HEK293 (cell line): ENCODE results near the gene AATK.

Experiments used
- CTCF ChIA-PET: fragments of 350-600 bp; formaldehyde crosslinking; extraction: SDS; loops from one replicate; lab custom pipeline; 2021; ENCODE audit warnings: antibody characterized with exemption; lab: Yijun Ruan, JAX
- POLR2A ChIA-PET: fragments of 300-600 bp; formaldehyde crosslinking; extraction: SDS; loops from one replicate; lab custom pipeline; 2020; ENCODE audit warnings: antibody characterized with exemption, inconsistent platforms; lab: Yijun Ruan, JAX
- H3K27ac ChIP-seq: fragments of 200-500 bp; sonication (Bioruptor generic); 2 replicates; pipeline ENCODE4 v1.5.1; 2014; ENCODE audit warnings: low read depth, low read length, control low read depth, inconsistent platforms; ENCODE audit errors: extremely low read depth
- H3K36me3 ChIP-seq, 2 experiments: fragments of 200-500 bp in 1 of 2; sonication (Bioruptor generic) in 1 of 2; 1 replicate in 1 of 2; 2 replicates in 1 of 2; pipeline ENCODE4 v1.5.1; 2014 to 2017; ENCODE audit warnings: inconsistent platforms in 2 of 2, low read length in 2 of 2; ENCODE audit not compliant: control insufficient read depth in 2 of 2, insufficient read depth in 1 of 2
- H3K4me1 ChIP-seq: fragments of 200-500 bp; sonication (Bioruptor generic); 2 replicates; pipeline ENCODE4 v1.5.1; 2014; ENCODE audit warnings: mild to moderate bottlenecking, low read length, inconsistent platforms; ENCODE audit not compliant: control insufficient read depth, insufficient read depth
- H3K4me3 ChIP-seq: 2 replicates; pipeline ENCODE4 v1.5.1; 2011; ENCODE audit warnings: low read depth, mild to moderate bottlenecking, control low read depth, low read length, moderate library complexity
- H3K9me3 ChIP-seq: fragments of 200-500 bp; sonication (Bioruptor generic); 2 replicates; pipeline ENCODE4 v1.5.1; 2014; ENCODE audit warnings: low read depth, low read length, inconsistent platforms; ENCODE audit not compliant: control insufficient read depth, insufficient read depth
- AEBP2 ChIP-seq: fragments of 450-650 bp; formaldehyde crosslinking; IDR thresholded peaks from 2 replicates; pipeline ENCODE4 v1.5.1; 2016; ENCODE audit warnings: missing biosample characterization, missing genetic modification characterization, borderline replicate concordance
- BCL11A ChIP-seq: fragments of 450-650 bp; formaldehyde crosslinking; IDR thresholded peaks from 2 replicates; pipeline ENCODE4 v1.5.1; 2016; ENCODE audit warnings: low read depth, missing biosample characterization, missing genetic modification characterization
- GLI2 ChIP-seq: fragments of 450-650 bp; formaldehyde crosslinking; IDR thresholded peaks from 2 replicates; pipeline ENCODE4; 2017; ENCODE audit warnings: missing biosample characterization, missing genetic modification characterization, low read depth, borderline replicate concordance
- GLIS1 ChIP-seq: fragments of 450-650 bp; formaldehyde crosslinking; IDR thresholded peaks from 2 replicates; pipeline ENCODE4 v1.5.1; 2016; ENCODE audit warnings: missing biosample characterization, missing genetic modification characterization
- GLIS2 ChIP-seq: fragments of 450-650 bp; formaldehyde crosslinking; IDR thresholded peaks from 2 replicates; pipeline ENCODE4 v1.5.1; 2016; ENCODE audit warnings: missing biosample characterization, missing genetic modification characterization
- HIC1 ChIP-seq: fragments of 450-650 bp; formaldehyde crosslinking; IDR thresholded peaks from 2 replicates; pipeline ENCODE4 v1.5.1; 2016; ENCODE audit warnings: missing biosample characterization, missing genetic modification characterization
- OVOL3 ChIP-seq: fragments of 450-650 bp; formaldehyde crosslinking; IDR thresholded peaks from 2 replicates; pipeline ENCODE4 v1.5.1; 2016; ENCODE audit warnings: missing biosample characterization, missing genetic modification characterization
- SP7 ChIP-seq: fragments of 450-650 bp; formaldehyde crosslinking; IDR thresholded peaks from 2 replicates; pipeline ENCODE4 v1.5.1; 2016; ENCODE audit warnings: missing biosample characterization, missing genetic modification characterization
- ZBTB7A ChIP-seq: fragments of 450-650 bp; formaldehyde crosslinking; IDR thresholded peaks from 2 replicates; pipeline ENCODE4 v1.5.1; 2016; ENCODE audit warnings: low read depth, missing biosample characterization, missing genetic modification characterization
- ZIC2 ChIP-seq: fragments of 450-650 bp; formaldehyde crosslinking; IDR thresholded peaks from 2 replicates; pipeline ENCODE4 v1.5.1; 2016; ENCODE audit warnings: missing biosample characterization, missing genetic modification characterization
- ZNF169 ChIP-seq: fragments of 450-650 bp; formaldehyde crosslinking; IDR thresholded peaks from 2 replicates; pipeline ENCODE4 v1.5.1; 2016; ENCODE audit warnings: missing biosample characterization, missing genetic modification characterization
- ZNF214 ChIP-seq: fragments of 450-650 bp; formaldehyde crosslinking; IDR thresholded peaks from 2 replicates; pipeline ENCODE4 v1.5.1; 2017; ENCODE audit warnings: missing biosample characterization, mild to moderate bottlenecking, missing genetic modification characterization, borderline replicate concordance
- ZNF248 ChIP-seq: fragments of 450-650 bp; formaldehyde crosslinking; IDR thresholded peaks from 2 replicates; pipeline ENCODE4 v1.5.1; 2017; ENCODE audit warnings: missing biosample characterization, missing genetic modification characterization
- ZNF266 ChIP-seq: fragments of 450-650 bp; formaldehyde crosslinking; IDR thresholded peaks from 2 replicates; pipeline ENCODE4 v1.5.1; 2016; ENCODE audit warnings: missing biosample characterization, missing genetic modification characterization, low read depth
- ZNF341 ChIP-seq: fragments of 450-650 bp; formaldehyde crosslinking; IDR thresholded peaks from 2 replicates; pipeline ENCODE4; 2016; ENCODE audit warnings: low read depth, missing biosample characterization, missing genetic modification characterization
- ZNF501 ChIP-seq: fragments of 450-650 bp; formaldehyde crosslinking; IDR thresholded peaks from 2 replicates; pipeline ENCODE4 v1.5.1; 2016; ENCODE audit warnings: missing biosample characterization, missing genetic modification characterization
- ZNF560 ChIP-seq: fragments of 450-650 bp; formaldehyde crosslinking; IDR thresholded peaks from 2 replicates; pipeline ENCODE4 v1.5.1; 2017; ENCODE audit warnings: missing biosample characterization, missing genetic modification characterization, borderline replicate concordance
- ZNF610 ChIP-seq: fragments of 450-650 bp; formaldehyde crosslinking; IDR thresholded peaks from 2 replicates; pipeline ENCODE4 v1.5.1; 2016; ENCODE audit warnings: missing biosample characterization, missing genetic modification characterization, borderline replicate concordance
- ZNF621 ChIP-seq: fragments of 450-650 bp; formaldehyde crosslinking; IDR thresholded peaks from 2 replicates; pipeline ENCODE4 v1.5.1; 2017; ENCODE audit warnings: missing biosample characterization, missing genetic modification characterization
- ZNF626 ChIP-seq: fragments of 450-650 bp; sonication (Bioruptor Pico); formaldehyde crosslinking; IDR thresholded peaks from 2 replicates; pipeline ENCODE4 v1.5.1; 2018; ENCODE audit warnings: missing biosample characterization, missing genetic modification characterization, inconsistent platforms
- ZNF701 ChIP-seq: fragments of 450-650 bp; formaldehyde crosslinking; IDR thresholded peaks from 2 replicates; pipeline ENCODE4 v1.5.1; 2016; ENCODE audit warnings: missing biosample characterization, missing genetic modification characterization
- ZNF830 ChIP-seq: fragments of 450-650 bp; IDR thresholded peaks from 2 replicates; pipeline ENCODE4 v1.5.0; 2018; ENCODE audit warnings: missing biosample characterization, missing genetic modification characterization, low read depth, mild to moderate bottlenecking, moderate library complexity
- ZNF837 ChIP-seq: fragments of 450-650 bp; formaldehyde crosslinking; IDR thresholded peaks from 2 replicates; pipeline ENCODE4 v1.5.1; 2016; ENCODE audit warnings: missing biosample characterization, missing genetic modification characterization

AATK gene

GRCh38 chr17:81120695-81121621, 45.1 kb downstream of the AATK start:
- Histone ChIP-seq H3K9me3 (no peaks in the 10 kb centered on the region), H3K27ac (no peak overlapping the region), H3K36me3 (peaks cover 0 to 8% of the 10 kb centered on the region in 2 experiments; a peak in 1 of 3 replicates), H3K4me1 (no peaks in the 10 kb centered on the region), H3K4me3 (no peak overlapping the region)
- CTCF ChIA-PET = interaction anchor here (0.6 kb wide), 1 partner anchor 110 kb away, joined by 3 read pairs; no protein-coding TSS in a partner anchor
- POLR2A ChIA-PET = interaction anchor here (1.0 to 1.5 kb wide), 2 partner anchors 102 to 118 kb away, joined by 3 read pairs; partner anchors contain the start of genes NDUFAF8 and TEPSIN
- no peak for TF ChIP-seq ZNF266
- peak; percentile 34; the same call in 1 of the 2 replicates for TF ChIP-seq HIC1 (tag by site-specific recombination)
- 0 out of 2 replicates have a peak, but pooled peaks have one; percentile 20 for TF ChIP-seq BCL11A
- peak; percentile 57 for TF ChIP-seq GLIS2 (tag by site-specific recombination)
- no peak for TF ChIP-seq ZNF214 (tag by site-specific recombination)

- H3K4me1 ChIP-seq = no peaks in the 10 kb centered on the region
- H3K4me3 ChIP-seq = no peak overlapping the region
- H3K27ac ChIP-seq = no peak overlapping the region
- H3K36me3 ChIP-seq = peaks cover 0 to 8% of the 10 kb centered on the region in 2 experiments; a peak in 1 of 3 replicates
- ChIA-PET POLR2A (interaction anchor here (1.0 to 1.5 kb wide), 2 partner anchors 103 to 119 kb away, joined by 3 read pairs; partner anchors contain the start of genes NDUFAF8 and TEPSIN), CTCF (no interaction called here)
- TF ChIP-seq GLIS1 (tag by site-specific recombination) (no peak), SP7 (tag by site-specific recombination) (no peak), ZNF610 (tag by site-specific recombination) (no peak), ZNF701 (tag by site-specific recombination) (no peak), ZBTB7A (tag by site-specific recombination) (no peak), GLI2 (tag by site-specific recombination) (no peak), ZNF248 (no peak), ZIC2 (tag by site-specific recombination) (no peak), ZNF169 (tag by site-specific recombination) (no peak), ZNF560 (no peak), ZNF626 (tag by site-specific recombination) (no peak), ZNF837 (no peak), ZNF830 (tag by site-specific recombination) (no peak), AEBP2 (tag by site-specific recombination) (no peak), BCL11A (no peak), OVOL3 (no peak), GLIS2 (tag by site-specific recombination) (no peak), ZNF621 (tag by site-specific recombination) (no peak), ZNF501 (tag by site-specific recombination) (no peak), ZNF341 (tag by site-specific recombination) (no peak)
- no peaks in the 10 kb centered on the region for H3K9me3 ChIP-seq
Measured at GRCh38 chr17:81120149-81120484, 45.9 kb downstream of the AATK start.
